ENCODE data around the gene SAMD15.

SAMD15 gene

GRCh38 chr14:77372304-77372841 is 4.8 kb upstream of the SAMD15 start:
- TF ChIP-seq CTCF (IDR thresholded peaks at IDR 0.05; ENCODE audit: insufficient read depth, low read length, poor library complexity, severe bottlenecking) (no peak), EZH2phosphoT487 (conservative IDR thresholded peaks at IDR 0.05; ENCODE audit: low read length) (no peak)
- H3F3A ChIP-seq (ENCODE audit: insufficient read depth), result peaks cover 38% of the 10 kb centered on the region
- H3K4me2 ChIP-seq (ENCODE audit: low read depth, low read length, poor library complexity, severe bottlenecking), result peak overlapping the region; percentile 95
- no peaks in the 10 kb centered on the region for H4K20me1 ChIP-seq (ENCODE audit: low read depth, low read length)
- no peaks in the 10 kb centered on the region; the same call in 1 of the 2 replicates for H3K36me3 ChIP-seq (ENCODE audit: low read length)
- H3K79me2 ChIP-seq (ENCODE audit: insufficient read depth, low read length), result peaks cover 63% of the 10 kb centered on the region
- H3K9me2 ChIP-seq (replicated peaks; ENCODE audit: insufficient read depth, low read length), result no peaks in the 10 kb centered on the region
- H2AFZ ChIP-seq (ENCODE audit: low read depth, low read length, severe bottlenecking), result no peak overlapping the region
- H3K27ac ChIP-seq (ENCODE audit: low read depth, low read length), result peak overlapping the region; percentile 96
- no peaks in the 10 kb centered on the region for H3K27me3 ChIP-seq (ENCODE audit: low read length)
- H3K4me3 ChIP-seq (ENCODE audit: insufficient read depth, low read length, poor library complexity, severe bottlenecking), result peak overlapping the region; percentile 45
- peak overlapping the region; percentile 36 for H3K9ac ChIP-seq (ENCODE audit: low read length)
- no peaks in the 10 kb centered on the region for H3K9me3 ChIP-seq (ENCODE audit: insufficient read depth, low read length)

- peak overlapping the region; percentile 96 for H3K27ac ChIP-seq (ENCODE audit: low read depth, low read length)
- H3K4me2 ChIP-seq (ENCODE audit: low read depth, low read length, poor library complexity, severe bottlenecking), result peak overlapping the region; percentile 95
- peak overlapping the region; percentile 93 for H3K9ac ChIP-seq (ENCODE audit: low read length)
- H3K9me3 ChIP-seq (ENCODE audit: insufficient read depth, low read length), result no peaks in the 10 kb centered on the region
- H4K20me1 ChIP-seq (ENCODE audit: low read depth, low read length), result no peaks in the 10 kb centered on the region
- H2AFZ ChIP-seq (ENCODE audit: low read depth, low read length, severe bottlenecking), result no peak overlapping the region
- H3F3A ChIP-seq (ENCODE audit: insufficient read depth), result peaks cover 33% of the 10 kb centered on the region
- no peaks in the 10 kb centered on the region; the same call in 1 of the 2 replicates for H3K36me3 ChIP-seq (ENCODE audit: low read length)
- H3K9me2 ChIP-seq (replicated peaks; ENCODE audit: insufficient read depth, low read length), result no peaks in the 10 kb centered on the region
- H3K27me3 ChIP-seq (ENCODE audit: low read length), result no peaks in the 10 kb centered on the region
- TF ChIP-seq EZH2phosphoT487 (conservative IDR thresholded peaks at IDR 0.05; ENCODE audit: low read length), result no peak
- H3K4me3 ChIP-seq (ENCODE audit: insufficient read depth, low read length, poor library complexity, severe bottlenecking), result peak overlapping the region; percentile 89
- peaks cover 50% of the 10 kb centered on the region for H3K79me2 ChIP-seq (ENCODE audit: insufficient read depth, low read length)
These were observed 1.8 kb upstream of the SAMD15 start for GRCh38 chr14:77375164-77375950.

- TF ChIP-seq EZH2phosphoT487 (conservative IDR thresholded peaks at IDR 0.05; ENCODE audit: low read length), result no peak
- TF ChIP-seq CTCF (IDR thresholded peaks at IDR 0.05; ENCODE audit: insufficient read depth, low read length, poor library complexity, severe bottlenecking), result no peak
- H3K27ac ChIP-seq (ENCODE audit: low read depth, low read length), result peak overlapping the region; percentile 96
- H3K79me2 ChIP-seq (ENCODE audit: insufficient read depth, low read length), result peaks cover 43% of the 10 kb centered on the region
- peaks cover 33% of the 10 kb centered on the region for H3F3A ChIP-seq (ENCODE audit: insufficient read depth)
- peak overlapping the region; percentile 95 for H2AFZ ChIP-seq (ENCODE audit: low read depth, low read length, severe bottlenecking)
- peak overlapping the region; percentile 93 for H3K9ac ChIP-seq (ENCODE audit: low read length)
- no peaks in the 10 kb centered on the region for H3K27me3 ChIP-seq (ENCODE audit: low read length)
- peak overlapping the region; percentile 89 for H3K4me3 ChIP-seq (ENCODE audit: insufficient read depth, low read length, poor library complexity, severe bottlenecking)
- H3K9me2 ChIP-seq (replicated peaks; ENCODE audit: insufficient read depth, low read length), result no peaks in the 10 kb centered on the region
- H3K36me3 ChIP-seq (ENCODE audit: low read length), result no peaks in the 10 kb centered on the region; the same call in 1 of the 2 replicates
- H3K4me2 ChIP-seq (ENCODE audit: low read depth, low read length, poor library complexity, severe bottlenecking), result peak overlapping the region; percentile 95
- H3K9me3 ChIP-seq (ENCODE audit: insufficient read depth, low read length), result no peaks in the 10 kb centered on the region
- no peaks in the 10 kb centered on the region for H4K20me1 ChIP-seq (ENCODE audit: low read depth, low read length)
These were observed 1.0 kb upstream of the SAMD15 start for GRCh38 chr14:77375973-77376770.

All from SU-DHL-6 (cell line).